NT2/D1 (cell line): Measurements from ENCODE around the gene BCAS3.

Experiments used
- SUZ12 ChIP-seq: IDR thresholded peaks from 2 replicates; pipeline ENCODE4 v1.6.1; 2011; ENCODE audit not compliant: insufficient read length, insufficient read depth; ENCODE audit errors: extremely low read depth
- YY1 ChIP-seq: IDR thresholded peaks from 2 replicates; pipeline ENCODE4 v1.6.1; 2011; ENCODE audit not compliant: insufficient read length, insufficient read depth
- ZNF274 ChIP-seq: IDR thresholded peaks from 2 replicates; pipeline ENCODE4 v1.6.1; 2011; ENCODE audit warnings: mild to moderate bottlenecking, low read depth, low read length

DNA sequence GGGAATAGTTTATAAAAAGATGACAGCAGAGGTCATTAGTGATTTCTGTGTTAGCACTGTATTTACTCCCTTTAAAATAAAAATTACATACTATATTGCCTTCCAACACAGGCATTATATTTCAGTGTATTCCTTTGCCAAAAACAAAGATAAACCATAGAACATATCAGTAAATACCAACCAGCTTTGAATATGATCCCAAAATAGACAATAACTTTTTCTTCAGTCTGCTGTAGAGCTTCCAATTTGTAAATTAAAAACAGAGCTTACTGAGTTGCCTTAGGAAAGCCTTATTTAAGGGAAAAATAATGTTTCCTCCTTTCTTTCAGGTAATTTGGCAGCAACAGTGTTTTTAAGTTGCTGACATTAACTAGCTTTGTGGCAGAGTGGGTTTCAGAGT, 369.9 kb downstream of the BCAS3 start:
- TF ChIP-seq ZNF274 (no peak), SUZ12 (no peak), YY1 (no peak)
